Uterus (tissue), 4 donors: ENCODE measurements around the gene CRYL1. TPM values are rescaled to one million over a fixed set of nuclear protein-coding genes. Genes with fewer than 3 reads are reported as not detected.

Source experiments
- DNase-seq, 2 donors: peaks; one replicate each; pipeline ENCODE4 v3.0.0-alpha.2; 2019 to 2020
- H3K27ac ChIP-seq, 2 donors: fragments of 200-600 bp; sonication (generic); 1 replicate in 1 of 2; 2 replicates in 1 of 2; pipeline ENCODE4 v1.5.1; 2016 to 2018
- H3K27me3 ChIP-seq, 2 donors: fragments of 200-600 bp; sonication (generic); one replicate each; pipeline ENCODE4 v1.5.1; 2018 to 2019; ENCODE audit warnings: control low read depth in 1 of 2
- H3K36me3 ChIP-seq, 2 donors: fragments of 200-600 bp; sonication (generic); one replicate each; pipeline ENCODE4 v1.5.1; 2019; ENCODE audit warnings: control low read depth in 1 of 2
- H3K4me1 ChIP-seq, 2 donors: fragments of 200-600 bp; sonication (generic); one replicate each; pipeline ENCODE4 v1.5.1; 2018 to 2019; ENCODE audit warnings: control low read depth in 1 of 2
- H3K4me3 ChIP-seq, 2 donors: fragments of 200-600 bp; sonication (generic); 1 replicate in 1 of 2; 2 replicates in 1 of 2; pipeline ENCODE4 v1.5.1; 2018 to 2019; ENCODE audit warnings: mild to moderate bottlenecking in 1 of 2
- H3K9me3 ChIP-seq, 2 donors: fragments of 200-600 bp; sonication (generic); one replicate each; pipeline ENCODE4 v1.5.1; 2019; ENCODE audit warnings: control low read depth in 1 of 2
- CTCF ChIP-seq, 4 experiments: fragments of 200-600 bp in 2 of 4; fragments of 450-650 bp in 2 of 4; sonication (generic) in 2 of 4; IDR thresholded peaks; one replicate each; pipeline ENCODE4 v1.5.1; 2016 to 2019; ENCODE audit warnings: antibody characterized with exemption in 4 of 4, mild to moderate bottlenecking in 2 of 4, moderate library complexity in 1 of 4
- POLR2A ChIP-seq, 2 donors: fragments of 450-650 bp; IDR thresholded peaks; one replicate each; pipeline ENCODE4 v1.6.1; 2016; ENCODE audit warnings: antibody characterized with exemption in 2 of 2, mild to moderate bottlenecking in 1 of 2, moderate library complexity in 1 of 2
- intact Hi-C: fragments of 100-400 bp; cut with DNase I; formaldehyde crosslinking; loops from one replicate; pipeline ENCODE4 v1.15.1; 2023; ENCODE audit warnings: low total_unique reads
- total RNA-seq, 4 donors: library from RNA; depleted of rRNA in 3 of 4; stranded (reverse); fragments of >200 nt in 3 of 4; gene quantifications; one replicate each; pipeline versions ENCODE4 v1.1.0 to v1.2.4, GENCODE V29; 2014 to 2023
- donor health status: DM: yes; HTN: yes; CAD: no.

The CRYL1 gene
- total RNA-seq, 4 donors from 2014 or later = 35.6 to 90.4 (median 50.7) TPM

- Histone ChIP-seq H3K4me3 (no peak overlapping the region), H3K9me3 (no peaks in the 10 kb centered on the region), H3K4me1 (no peaks in the 10 kb centered on the region), H3K27ac (no peak overlapping the region), H3K36me3 (no peaks in the 10 kb centered on the region), H3K27me3 (no peaks in the 10 kb centered on the region)
- intact Hi-C loops = no loop called here
- DNase-seq = peak in 1 of 2 donors; percentile 31
- TF ChIP-seq POLR2A (IDR thresholded peaks at IDR 0.05) (no peak), CTCF (IDR thresholded peaks at IDR 0.05) (peak in 2 of 4 experiments; percentile 43)
Measured at GRCh38 chr13:20489185-20489820, 36.4 kb downstream of the CRYL1 start.

- no peak overlapping the region for H3K27ac ChIP-seq
- no peak overlapping the region for H3K4me3 ChIP-seq
- TF ChIP-seq CTCF (IDR thresholded peaks at IDR 0.05) (no peak), POLR2A (IDR thresholded peaks at IDR 0.05) (no peak)
- no peaks in the 10 kb centered on the region for H3K27me3 ChIP-seq
- DNase-seq = no peak
- no peaks in the 10 kb centered on the region for H3K4me1 ChIP-seq
- no peaks in the 10 kb centered on the region for H3K9me3 ChIP-seq
- intact Hi-C loops = no loop called here
- no peaks in the 10 kb centered on the region for H3K36me3 ChIP-seq
Measured at GRCh38 chr13:20487927-20488326, 37.7 kb downstream of the CRYL1 start.

GRCh38 chr13:20482787-20483186, 42.9 kb downstream of the CRYL1 start:
- intact Hi-C loops = no loop called here
- H3K36me3 ChIP-seq = no peaks in the 10 kb centered on the region
- H3K27ac ChIP-seq = no peak overlapping the region
- no peaks in the 10 kb centered on the region for H3K9me3 ChIP-seq
- H3K4me3 ChIP-seq = no peak overlapping the region
- H3K27me3 ChIP-seq = no peaks in the 10 kb centered on the region
- TF ChIP-seq POLR2A (IDR thresholded peaks at IDR 0.05) = no peak
- TF ChIP-seq CTCF (IDR thresholded peaks at IDR 0.05) = no peak
- no peak for DNase-seq
- H3K4me1 ChIP-seq = no peaks in the 10 kb centered on the region

DNA sequence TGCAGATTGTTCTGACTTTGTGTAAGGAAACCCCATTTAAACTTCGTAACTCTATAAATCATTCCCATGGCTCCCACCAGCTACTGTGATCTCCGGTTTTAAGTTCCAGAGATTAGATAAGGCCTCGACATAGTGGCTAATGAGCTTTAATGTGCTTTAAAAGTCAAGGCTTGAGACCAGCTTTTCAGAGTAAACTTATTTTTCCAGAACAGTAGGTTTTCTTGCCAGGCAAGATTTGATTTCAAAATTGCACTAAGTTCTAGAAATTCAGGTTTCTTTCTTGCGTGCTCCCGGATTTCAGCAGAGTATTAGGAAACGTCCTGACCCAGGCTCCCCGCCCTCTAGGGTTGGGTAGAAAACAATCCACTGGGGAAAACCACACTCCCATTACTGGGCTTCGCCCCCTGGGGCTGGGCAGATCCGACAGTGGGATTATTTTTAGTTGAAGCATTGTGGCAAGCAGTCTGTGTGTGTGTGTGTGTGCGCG, 43.3 kb downstream of the CRYL1 start:
- H3K36me3 ChIP-seq = no peaks in the 10 kb centered on the region
- H3K4me3 ChIP-seq = no peak overlapping the region
- H3K4me1 ChIP-seq = no peaks in the 10 kb centered on the region
- no peaks in the 10 kb centered on the region for H3K9me3 ChIP-seq
- H3K27me3 ChIP-seq = no peaks in the 10 kb centered on the region
- no peak for TF ChIP-seq CTCF (IDR thresholded peaks at IDR 0.05)
- TF ChIP-seq POLR2A (IDR thresholded peaks at IDR 0.05) = no peak
- intact Hi-C loops = no loop called here
- H3K27ac ChIP-seq = no peak overlapping the region
- DNase-seq = no peak

DNA sequence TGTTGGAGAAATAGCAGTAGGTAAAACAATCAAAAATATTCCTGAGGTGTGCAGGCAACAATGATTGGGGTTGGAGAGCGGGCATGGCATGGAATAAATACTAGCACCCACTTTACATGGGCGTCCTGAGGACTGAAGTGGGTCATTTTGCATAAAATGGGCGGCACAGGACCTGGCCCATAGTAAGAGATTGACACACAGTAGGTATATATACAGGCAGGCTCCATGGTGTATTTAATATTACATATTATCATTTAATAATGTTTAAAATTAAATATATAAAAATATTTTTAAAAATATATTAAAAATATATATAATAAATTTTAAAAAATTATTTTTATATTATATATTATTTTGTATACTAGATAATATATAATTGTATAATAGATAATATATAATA, 48.3 kb downstream of the CRYL1 start:
- TF ChIP-seq POLR2A (IDR thresholded peaks at IDR 0.05) (no peak), CTCF (IDR thresholded peaks at IDR 0.05) (no peak)
- Histone ChIP-seq H3K9me3 (no peaks in the 10 kb centered on the region), H3K4me3 (no peak overlapping the region), H3K36me3 (no peaks in the 10 kb centered on the region), H3K27ac (no peak overlapping the region), H3K4me1 (no peaks in the 10 kb centered on the region), H3K27me3 (no peaks in the 10 kb centered on the region)
- no peak for DNase-seq
- intact Hi-C loops = no loop called here
